ENCODE measurements around the gene NPHP4.

GRCh38 chr1:5920201-5920600 is 72.0 kb downstream of the NPHP4 start:
- TF ChIP-seq CTCF (IDR thresholded peaks at IDR 0.05) = no peak
- TF ChIP-seq POLR2A (IDR thresholded peaks at IDR 0.05) = no peak
